HCT116 (cell line): ENCODE data around the gene ZCCHC13. TPM values are rescaled to one million over a fixed set of nuclear protein-coding genes. Genes with fewer than 3 reads are reported as not detected.

Source experiments
- ATAC-seq: fragments of 200-7000 bp; cut with Tn5 transposase; 2 replicates; pipeline ENCODE4 v1.9.1; 2020; ENCODE audit warnings: mild to moderate bottlenecking, moderate library complexity
- BruUV-seq: library from RNA; stranded (reverse); fragments of 400-500 nt; replicated peaks from 2 replicates; lab custom pipeline; 2021; lab: Mats Ljungman, UMichigan
- CTCF ChIA-PET: fragments of 300-600 bp; sonication (Branson Sonifier 250); formaldehyde crosslinking; loops from one replicate; lab custom pipeline; 2021; ENCODE audit warnings: antibody characterized with exemption; lab: Charles Lee
- POLR2A ChIA-PET: fragments of 300-600, 350-600 bp; sonication (Branson Sonifier 250); formaldehyde crosslinking; loops from one replicate; lab custom pipeline; 2021; ENCODE audit warnings: antibody characterized with exemption; lab: Charles Lee
- RAD21 ChIA-PET, 2 experiments: fragments of 300-600 bp; sonication (Branson Sonifier 250); formaldehyde crosslinking; loops; one replicate each; lab custom pipeline; 2023; ENCODE audit warnings: low total read pairs in 2 of 2; ENCODE audit not compliant: uncharacterized antibody in 2 of 2, unreplicated experiment in 2 of 2, low non-redundant PET in 1 of 2; lab: Charles Lee
- DNase-seq: peaks from one replicate; pipeline ENCODE4 v3.0.0-alpha.2; 2010; ENCODE audit warnings: low read depth, low spot score
- H2AFZ ChIP-seq: fragments of 200-600 bp; shearing (Covaris generic), sonication (generic); 2 replicates; pipeline ENCODE4 v1.6.1; 2017; ENCODE audit warnings: low read depth, mixed run types, mixed read lengths, antibody characterized with exemption, low read length; ENCODE audit not compliant: poor library complexity, severe bottlenecking
- H3K27ac ChIP-seq: 2 replicates; pipeline ENCODE4 v1.5.1; 2012; ENCODE audit warnings: low read depth, low read length
- H3K27me3 ChIP-seq: fragments of 200-600 bp; sonication (generic); 2 replicates; pipeline ENCODE4 v1.6.1; 2016; ENCODE audit warnings: mixed run types, low read length, mixed read lengths; ENCODE audit not compliant: insufficient read depth
- H3K36me3 ChIP-seq, 2 experiments: fragments of 200-500 bp in 1 of 2; fragments of 200-600 bp in 1 of 2; sonication (Bioruptor generic) in 1 of 2; sonication (generic) in 1 of 2; 2 replicates each; pipeline versions ENCODE4 v1.5.1 to v1.6.1; 2014 to 2016; ENCODE audit warnings: low read length in 2 of 2, inconsistent platforms in 1 of 2, mixed read lengths in 1 of 2, mixed run types in 1 of 2; ENCODE audit not compliant: insufficient read depth in 2 of 2, control insufficient read depth in 1 of 2
- H3K4me1 ChIP-seq, 2 experiments: fragments of 200-600 bp in 1 of 2; sonication (generic) in 1 of 2; 2 replicates each; pipeline versions ENCODE4 v1.5.1 to v1.6.1; 2012 to 2017; ENCODE audit warnings: low read length in 2 of 2, inconsistent platforms in 1 of 2, mild to moderate bottlenecking in 1 of 2, mixed read lengths in 1 of 2, mixed run types in 1 of 2, moderate library complexity in 1 of 2; ENCODE audit not compliant: insufficient read depth in 2 of 2, control insufficient read depth in 1 of 2
- H3K4me2 ChIP-seq: fragments of 200-600 bp; sonication (generic); 2 replicates; pipeline ENCODE4 v1.6.1; 2017; ENCODE audit warnings: mixed run types, low read length, mixed read lengths
- H3K4me3 ChIP-seq, 2 experiments: fragments of 200-600 bp in 1 of 2; sonication (generic) in 1 of 2; replicated peaks in 1 of 2; 2 replicates each; pipeline ENCODE4 v1.5.1; 2011 to 2016; ENCODE audit warnings: low read length in 2 of 2, control low read depth in 1 of 2, low read depth in 1 of 2, mild to moderate bottlenecking in 1 of 2, mixed read lengths in 1 of 2, mixed run types in 1 of 2
- H3K79me2 ChIP-seq: fragments of 200-600 bp; sonication (generic); 2 replicates; pipeline ENCODE4 v1.6.1; 2017; ENCODE audit warnings: mild to moderate bottlenecking, mixed run types, low read length, moderate library complexity, mixed read lengths; ENCODE audit not compliant: insufficient read depth
- H3K9ac ChIP-seq: fragments of 200-600 bp; sonication (generic); 2 replicates; pipeline ENCODE4 v1.6.1; 2016; ENCODE audit warnings: low read length, mixed read lengths
- H3K9me2 ChIP-seq: fragments of 200-600 bp; sonication (generic), shearing (Covaris generic); 2 replicates; pipeline ENCODE4 v1.6.1; 2017; ENCODE audit warnings: mixed run types, mild to moderate bottlenecking, moderate library complexity; ENCODE audit not compliant: insufficient read depth
- H3K9me3 ChIP-seq, 2 experiments: fragments of 200-500 bp in 1 of 2; fragments of 200-600 bp in 1 of 2; sonication (Bioruptor generic) in 1 of 2; sonication (generic) in 1 of 2; 2 replicates each; pipeline ENCODE4 v1.6.1; 2014 to 2017; ENCODE audit warnings: low read length in 2 of 2, mixed read lengths in 2 of 2, inconsistent platforms in 1 of 2, low read depth in 1 of 2, mild to moderate bottlenecking in 1 of 2, mixed run types in 1 of 2, moderate library complexity in 1 of 2; ENCODE audit not compliant: control insufficient read depth in 1 of 2, insufficient read depth in 1 of 2
- H4K20me1 ChIP-seq: fragments of 200-600 bp; sonication (generic), shearing (Covaris generic); 2 replicates; pipeline ENCODE4 v1.6.1; 2017; ENCODE audit warnings: mixed run types, mild to moderate bottlenecking, moderate library complexity; ENCODE audit not compliant: insufficient read depth
- JUND ChIP-seq: IDR thresholded peaks from 2 replicates; pipeline ENCODE4 v1.6.1; 2012
- MAX ChIP-seq: IDR thresholded peaks from 2 replicates; pipeline ENCODE4 v1.6.1; 2012
- POLR2A ChIP-seq: IDR thresholded peaks from 2 replicates; pipeline ENCODE4 v1.7.0; 2011; ENCODE audit warnings: borderline replicate concordance; ENCODE audit not compliant: insufficient read depth, insufficient read length; ENCODE audit errors: extremely low read depth
- REST ChIP-seq: IDR thresholded peaks from 2 replicates; pipeline ENCODE4 v1.6.1; 2012; ENCODE audit warnings: low read depth
- SP1 ChIP-seq: IDR thresholded peaks from 2 replicates; pipeline ENCODE4 v1.6.1; 2012; ENCODE audit warnings: low read depth
- YY1 ChIP-seq: IDR thresholded peaks from 2 replicates; pipeline ENCODE4 v1.6.1; 2011; ENCODE audit warnings: low read length, low read depth, moderate library complexity, mild to moderate bottlenecking; ENCODE audit not compliant: insufficient replicate concordance; ENCODE audit errors: extremely low read depth
- ZNF274 ChIP-seq: fragments of 200-500 bp; sonication (Bioruptor generic); IDR thresholded peaks from 2 replicates; pipeline ENCODE4 v1.6.1; 2014; ENCODE audit warnings: mild to moderate bottlenecking, low read depth, low read length, inconsistent platforms
- intact Hi-C: fragments of 100-400 bp; cut with micrococcal nuclease; formaldehyde crosslinking; loops from 2 replicates; pipeline ENCODE4 v1.10.0; 2022
- total RNA-seq: library from RNA; stranded (reverse); gene quantifications from one replicate; pipeline ENCODE4 v1.2.1, GENCODE V29; 2021; ENCODE audit not compliant: unreplicated experiment

ZCCHC13 gene
- total RNA-seq, 1 experiment from 2014 or later = not detected

GRCh38 chrX:74274516-74274915 lies 29.5 kb upstream of the ZCCHC13 start:
- RAD21 ChIA-PET = no interaction called here
- CTCF ChIA-PET = no interaction called here

More at GRCh38 chrX:74274516-74274915, 29.5 kb upstream of the ZCCHC13 start:
- H3K79me2 ChIP-seq = 0 out of 2 replicates have a peak, but pooled peaks cover 7% of the 10 kb centered on the region
- no peak overlapping the region for H3K27ac ChIP-seq
- H3K9ac ChIP-seq = no peak overlapping the region
- POLR2A ChIA-PET = no interaction called here
- H4K20me1 ChIP-seq = no peaks in the 10 kb centered on the region
- no TSS peak for BruUV-seq
- no peaks in the 10 kb centered on the region for H3K9me2 ChIP-seq
- H3K4me2 ChIP-seq = no peak overlapping the region
- no peak overlapping the region for H2AFZ ChIP-seq
- peaks cover 11 to 13% of the 10 kb centered on the region in 2 experiments; a peak in 3 of 4 replicates for H3K36me3 ChIP-seq
- ATAC-seq (no peak), DNase-seq (no peak)
- H3K4me1 ChIP-seq = no peaks in the 10 kb centered on the region
- intact Hi-C loops = no loop called here
- no peaks in the 10 kb centered on the region for H3K27me3 ChIP-seq
- H3K4me3 ChIP-seq = no peak overlapping the region
- TF ChIP-seq SP1 (no peak), REST (no peak), ZNF274 (no peak), POLR2A (no peak), MAX (no peak), JUND (no peak), YY1 (no peak)
- no peaks in the 10 kb centered on the region for H3K9me3 ChIP-seq
